Panc1 (cell line): ENCODE measurements around the gene MICAL2. TPM values are rescaled to one million over a fixed set of nuclear protein-coding genes. Genes with fewer than 3 reads are reported as not detected.

ENCODE experiments used
- ATAC-seq: fragments of 200-7000 bp; cut with Tn5 transposase; 2 replicates; pipeline ENCODE4 v1.9.1; 2020; ENCODE audit warnings: mild to moderate bottlenecking, moderate library complexity
- BruUV-seq: library from RNA; stranded (reverse); fragments of 400-500 nt; replicated peaks from 2 replicates; lab custom pipeline; 2021; lab: Mats Ljungman, UMichigan
- CTCF ChIA-PET: fragments of 300-600 bp; sonication (Branson Sonifier 250); formaldehyde crosslinking; loops from one replicate; lab custom pipeline; 2022; ENCODE audit warnings: antibody characterized with exemption; lab: Charles Lee
- POLR2A ChIA-PET: fragments of 300-600 bp; sonication (Branson Sonifier 250); formaldehyde crosslinking; loops from one replicate; lab custom pipeline; 2022; ENCODE audit warnings: antibody characterized with exemption; lab: Charles Lee
- DNase-seq: peaks from one replicate; pipeline ENCODE4 v3.0.0-alpha.2; 2010; ENCODE audit warnings: low read depth, low spot score
- H3K27ac ChIP-seq: 2 replicates; pipeline ENCODE4 v1.5.1; 2011; ENCODE audit warnings: mild to moderate bottlenecking, low read length, inconsistent platforms
- H3K27me3 ChIP-seq: fragments of 200-500 bp; sonication (Bioruptor generic); 2 replicates; pipeline ENCODE4 v1.6.0; 2014; ENCODE audit warnings: low read length, inconsistent platforms; ENCODE audit not compliant: control insufficient read depth, insufficient read depth
- H3K36me3 ChIP-seq: fragments of 200-500 bp; sonication (Bioruptor generic); 2 replicates; pipeline ENCODE4 v1.5.1; 2014; ENCODE audit warnings: inconsistent platforms, mild to moderate bottlenecking, low read length, moderate library complexity; ENCODE audit not compliant: control insufficient read depth, insufficient read depth
- H3K4me1 ChIP-seq: 2 replicates; pipeline ENCODE4 v1.5.1; 2011; ENCODE audit warnings: inconsistent platforms, mild to moderate bottlenecking, low read length, moderate library complexity; ENCODE audit not compliant: control insufficient read depth, insufficient read depth
- H3K4me3 ChIP-seq, 2 experiments: 2 replicates each; pipeline ENCODE4 v1.5.1; 2011 to 2012; ENCODE audit warnings: low read depth in 2 of 2, low read length in 2 of 2, mild to moderate bottlenecking in 2 of 2, inconsistent platforms in 1 of 2, moderate library complexity in 1 of 2
- H3K9me3 ChIP-seq: fragments of 200-500 bp; sonication (Bioruptor generic); 2 replicates; pipeline ENCODE4 v1.5.1; 2014; ENCODE audit warnings: low read depth, mild to moderate bottlenecking, inconsistent platforms, low read length, moderate library complexity; ENCODE audit not compliant: control insufficient read depth, insufficient read depth
- CTCF ChIP-seq: fragments of 450-650 bp; IDR thresholded peaks from 2 replicates; pipeline ENCODE4 v1.5.1; 2017; ENCODE audit warnings: mild to moderate bottlenecking
- POLR2AphosphoS5 ChIP-seq: IDR thresholded peaks from 2 replicates; pipeline ENCODE4 v1.6.1; 2012; ENCODE audit warnings: mild to moderate bottlenecking, low read depth, low read length, moderate library complexity
- REST ChIP-seq, 2 experiments: IDR thresholded peaks; 2 replicates each; pipeline ENCODE4 v1.6.1; 2011 to 2012; ENCODE audit warnings: low read depth in 2 of 2, control low read depth in 1 of 2, low read length in 1 of 2, mild to moderate bottlenecking in 1 of 2, moderate library complexity in 1 of 2; ENCODE audit not compliant: insufficient read depth in 1 of 2
- SIN3A ChIP-seq: IDR thresholded peaks from 2 replicates; pipeline ENCODE4 v1.6.1; 2012; ENCODE audit warnings: low read depth, mild to moderate bottlenecking, low read length, moderate library complexity, borderline replicate concordance; ENCODE audit not compliant: insufficient read depth
- TCF7L2 ChIP-seq: IDR thresholded peaks from 2 replicates; pipeline ENCODE4 v1.6.1; 2011; ENCODE audit warnings: mild to moderate bottlenecking, low read depth, low read length, inconsistent platforms
- in situ Hi-C: cut with HindIII; loops from 2 replicates; pipeline ENCODE4 v1.10.0; 2016; ENCODE audit warnings: low sequenced_read_pairs, low pct_unique_long_range_greater_than_20kb
- intact Hi-C: fragments of 100-400 bp; cut with micrococcal nuclease; formaldehyde crosslinking; loops from one replicate; pipeline ENCODE4 v1.10.0; 2022; ENCODE audit not compliant: unreplicated experiment
- total RNA-seq: library from RNA; stranded (reverse); gene quantifications from one replicate; pipeline ENCODE4 v1.2.1, GENCODE V29; 2021; ENCODE audit not compliant: unreplicated experiment

The MICAL2 gene
- total RNA-seq, 1 experiment from 2014 or later = 199 TPM

GRCh38 chr11:12089041-12089440 is 21.3 kb upstream of the MICAL2 start:
- H3K4me1 ChIP-seq = peaks cover 51% of the 10 kb centered on the region
- POLR2A ChIA-PET = no interaction called here
- H3K36me3 ChIP-seq = no peaks in the 10 kb centered on the region
- TF ChIP-seq SIN3A = no peak
- no peak for TF ChIP-seq REST (IDR thresholded peaks at IDR 0.05; ENCODE audit: insufficient read depth in 1 of 2, low read depth in 2 of 2, low read length in 1 of 2)
- TF ChIP-seq TCF7L2 = no peak
- no peak for TF ChIP-seq POLR2AphosphoS5
- TF ChIP-seq CTCF = no peak
- ATAC-seq = no peak
- H3K27me3 ChIP-seq = no peaks in the 10 kb centered on the region
- DNase-seq = no peak
- in situ Hi-C loops (no loop called here), intact Hi-C loops (no loop called here)
- CTCF ChIA-PET = no interaction called here
- peak overlapping the region; percentile 67 for H3K27ac ChIP-seq
- no peaks in the 10 kb centered on the region; the same call in 1 of the 2 replicates for H3K9me3 ChIP-seq
- H3K4me3 ChIP-seq = no peak overlapping the region
- BruUV-seq = no TSS peak

- ChIA-PET CTCF (no interaction called here), POLR2A (no interaction called here)
- Histone ChIP-seq H3K36me3 (no peaks in the 10 kb centered on the region), H3K27ac (peak overlapping the region; percentile 67), H3K9me3 (no peaks in the 10 kb centered on the region), H3K27me3 (no peaks in the 10 kb centered on the region), H3K4me3 (no peak overlapping the region), H3K4me1 (peaks cover 51% of the 10 kb centered on the region)
- no TSS peak for BruUV-seq
- ATAC-seq = no peak
- DNase-seq = no peak
- in situ Hi-C loops (no loop called here), intact Hi-C loops (no loop called here)
- TF ChIP-seq CTCF (no peak), SIN3A (no peak), TCF7L2 (no peak), POLR2AphosphoS5 (no peak), REST (IDR thresholded peaks at IDR 0.05; ENCODE audit: insufficient read depth in 1 of 2, low read depth in 2 of 2, low read length in 1 of 2) (no peak)
Observed at GRCh38 chr11:12089473-12089872, 20.9 kb upstream of the MICAL2 start.
